ENCODE data around the gene BIVM. TPM values are rescaled to one million over a fixed set of nuclear protein-coding genes. Genes with fewer than 3 reads are reported as not detected.

BIVM gene
- total RNA-seq, 1 donor from 2014 or later: 30.4 TPM

- no peak for DNase-seq (ENCODE audit: low spot score)
- intact Hi-C loops (cut with DNase I): no loop called here
These were observed 37.6 kb downstream of the BIVM start for GRCh38 chr13:102836471-102836870.

GRCh38 chr13:102838273-102838672, 39.4 kb downstream of the BIVM start:
- intact Hi-C loops (cut with DNase I): no loop called here

GRCh38 chr13:102838982-102839381, 40.1 kb downstream of the BIVM start:
- intact Hi-C loops (cut with DNase I): no loop called here
- DNase-seq (ENCODE audit: low spot score): no peak

More at GRCh38 chr13:102838273-102838672, 39.4 kb downstream of the BIVM start:
- no peak for DNase-seq (ENCODE audit: low spot score)

- intact Hi-C loops (cut with DNase I): no loop called here
- DNase-seq (ENCODE audit: low spot score): no peak
These were observed 40.5 kb downstream of the BIVM start for GRCh38 chr13:102839462-102839861.

GRCh38 chr13:102845289-102845629, 46.3 kb downstream of the BIVM start:
- no peak for DNase-seq (ENCODE audit: low spot score)
- intact Hi-C loops (cut with DNase I): loop anchor here (10.0 kb wide), 1 partner anchor 450 kb away; no protein-coding TSS in a partner anchor

- intact Hi-C loops (cut with DNase I): loop anchor here (2.0 to 10.0 kb wide), 3 partner anchors 47 to 451 kb away; partner anchors contain the start of genes BIVM and POGLUT2
- peak; percentile 95 for DNase-seq (ENCODE audit: low spot score)
These were observed 46.8 kb downstream of the BIVM start, which contains the start of gene ERCC5 for GRCh38 chr13:102845630-102846260. ERCC5 (plus strand) TSS chr13:102846032; CDS start chr13:102846267, 235 bp downstream.

GRCh38 chr13:102846261-102847015, 47.5 kb downstream of the BIVM start:
- DNase-seq (ENCODE audit: low spot score): peak; percentile 77
- intact Hi-C loops (cut with DNase I): loop anchor here (2.0 to 10.0 kb wide), 3 partner anchors 48 to 452 kb away; partner anchors contain the start of genes BIVM and POGLUT2

- DNase-seq (ENCODE audit: low spot score): no peak
- intact Hi-C loops (cut with DNase I): loop anchor here (2.0 to 10.0 kb wide), 3 partner anchors 49 to 453 kb away; partner anchors contain the start of genes BIVM and POGLUT2
These were observed 48.6 kb downstream of the BIVM start for GRCh38 chr13:102847272-102848234.

- intact Hi-C loops (cut with DNase I): loop anchor here (10.0 kb wide), 1 partner anchor 454 kb away; no protein-coding TSS in a partner anchor
- no peak for DNase-seq (ENCODE audit: low spot score)
These were observed 50.0 kb downstream of the BIVM start for GRCh38 chr13:102848956-102849355.

- intact Hi-C loops (cut with DNase I): no loop called here
- no peak for DNase-seq (ENCODE audit: low spot score)
These were observed 53.6 kb downstream of the BIVM start for GRCh38 chr13:102852556-102852955.

- intact Hi-C loops (cut with DNase I): no loop called here
- DNase-seq (ENCODE audit: low spot score): no peak
These were observed 55.8 kb downstream of the BIVM start for GRCh38 chr13:102854675-102855074.

GRCh38 chr13:102856557-102856956, 57.6 kb downstream of the BIVM start:
- DNase-seq (ENCODE audit: low spot score): peak; percentile 79
- intact Hi-C loops (cut with DNase I): no loop called here

- intact Hi-C loops (cut with DNase I): no loop called here
- no peak for DNase-seq (ENCODE audit: low spot score)
These were observed 63.8 kb downstream of the BIVM start for GRCh38 chr13:102862624-102863210.

- DNase-seq (ENCODE audit: low spot score): no peak
- intact Hi-C loops (cut with DNase I): no loop called here
These were observed 64.7 kb downstream of the BIVM start for GRCh38 chr13:102863590-102863989.

- intact Hi-C loops (cut with DNase I): no loop called here
- DNase-seq (ENCODE audit: low spot score): no peak
These were observed 69.5 kb downstream of the BIVM start for GRCh38 chr13:102868366-102868936.

- intact Hi-C loops (cut with DNase I): no loop called here
- DNase-seq (ENCODE audit: low spot score): no peak
These were observed 71.2 kb downstream of the BIVM start for GRCh38 chr13:102869948-102870676.

- intact Hi-C loops (cut with DNase I): no loop called here
- DNase-seq (ENCODE audit: low spot score): peak; percentile 82
These were observed 71.9 kb downstream of the BIVM start for GRCh38 chr13:102870677-102871415.

GRCh38 chr13:102872131-102872530, 73.2 kb downstream of the BIVM start:
- intact Hi-C loops (cut with DNase I): no loop called here
- no peak for DNase-seq (ENCODE audit: low spot score)

Data from cardiac septum (tissue), 1 donor.